ENCODE measurements around the gene DEFB127.
A peak's percentile ranks its signal among the peaks of the same experiment; 100 is the strongest.
"Not testable (repeated sequence)": the region's sequence is repeated elsewhere in the genome, so short reads cannot be mapped to it uniquely, and the experiment has no call there.

DEFB127 gene

GRCh38 chr20:157154-157553 lies at the start of gene DEFB127:
Gene DEFB127 (plus strand): TSS chr20:157454. CDS start chr20:157545, 91 bp downstream.
- no peak for DNase-seq
- intact Hi-C loops (cut with DNase I): no loop called here

GRCh38 chr20:112396-112795 lies 44.9 kb upstream of the DEFB127 start:
- intact Hi-C loops (cut with DNase I): no loop called here
- no peak for DNase-seq

GRCh38 chr20:117518-117917 lies 39.7 kb upstream of the DEFB127 start:
- intact Hi-C loops (cut with DNase I): no loop called here

GRCh38 chr20:129786-130323 lies 27.4 kb upstream of the DEFB127 start:
- intact Hi-C loops (cut with DNase I); DNase-seq: not testable (repeated sequence)

More at GRCh38 chr20:117518-117917, 39.7 kb upstream of the DEFB127 start:
- no peak for DNase-seq

GRCh38 chr20:137668-138490 lies 19.4 kb upstream of the DEFB127 start:
- no peak for DNase-seq
- intact Hi-C loops (cut with DNase I): no loop called here

GRCh38 chr20:142290-142689 lies 15.0 kb upstream of the DEFB127 start, which contains the start of gene DEFB126:
Gene DEFB126 (plus strand): TSS chr20:142590. CDS start chr20:142629, 39 bp downstream.
- DNase-seq: no peak
- intact Hi-C loops (cut with DNase I): no loop called here

GRCh38 chr20:145877-146276 lies 11.4 kb upstream of the DEFB127 start:
- intact Hi-C loops (cut with DNase I): no loop called here
- DNase-seq: no peak

GRCh38 chr20:152131-152530 lies 5.1 kb upstream of the DEFB127 start:
- no peak for DNase-seq
- intact Hi-C loops (cut with DNase I): no loop called here

GRCh38 chr20:164618-165017 lies 7.4 kb downstream of the DEFB127 start:
- intact Hi-C loops (cut with DNase I): no loop called here
- DNase-seq: no peak

- intact Hi-C loops (cut with DNase I): no loop called here
- DNase-seq: no peak
Measured at GRCh38 chr20:168876-169275, 11.6 kb downstream of the DEFB127 start.

GRCh38 chr20:184288-184687 lies 27.0 kb downstream of the DEFB127 start:
- intact Hi-C loops (cut with DNase I): no loop called here
- DNase-seq: no peak

- DNase-seq: no peak
Measured at GRCh38 chr20:187733-188132, 30.5 kb downstream of the DEFB127 start.

GRCh38 chr20:189611-190010 lies 32.4 kb downstream of the DEFB127 start, which contains the start of gene DEFB128:
Gene DEFB128 (minus strand): TSS chr20:189711. CDS start chr20:189623, 88 bp downstream.
- peak in 12 of 42 donors; percentile 1 to 43 (median 10) for DNase-seq
- intact Hi-C loops (cut with DNase I): no loop called here

More at GRCh38 chr20:187733-188132, 30.5 kb downstream of the DEFB127 start:
- intact Hi-C loops (cut with DNase I): no loop called here

GRCh38 chr20:198225-198624 lies 41.0 kb downstream of the DEFB127 start:
- intact Hi-C loops (cut with DNase I): no loop called here
- no peak for DNase-seq

GRCh38 chr20:199996-200395 lies 42.7 kb downstream of the DEFB127 start:
- intact Hi-C loops (cut with DNase I): no loop called here
- DNase-seq: no peak

- DNase-seq; intact Hi-C loops (cut with DNase I): not testable (repeated sequence)
Measured at GRCh38 chr20:203630-204029, 46.4 kb downstream of the DEFB127 start.
